ENCODE data around the gene RFT1.

Gene RFT1

GRCh38 chr3:53157974-53158580 lies 27.8 kb upstream of the RFT1 start:
- Histone ChIP-seq H2AFZ (ENCODE audit: low read depth, low read length, severe bottlenecking) (no peak overlapping the region), H3K27me3 (ENCODE audit: low read length) (no peaks in the 10 kb centered on the region), H3K9me3 (ENCODE audit: insufficient read depth, low read length) (no peaks in the 10 kb centered on the region), H3K9ac (ENCODE audit: low read length) (no peak overlapping the region), H3K27ac (ENCODE audit: low read depth, low read length) (no peak overlapping the region), H3K9me2 (replicated peaks; ENCODE audit: insufficient read depth, low read length) (no peaks in the 10 kb centered on the region), H3K4me3 (ENCODE audit: insufficient read depth, low read length, poor library complexity, severe bottlenecking) (no peak overlapping the region), H3K4me2 (ENCODE audit: low read depth, low read length, poor library complexity, severe bottlenecking) (no peak overlapping the region), H3K79me2 (ENCODE audit: insufficient read depth, low read length) (peaks cover 18% of the 10 kb centered on the region), H3F3A (ENCODE audit: insufficient read depth) (peaks cover 13% of the 10 kb centered on the region), H4K20me1 (ENCODE audit: low read depth, low read length) (no peaks in the 10 kb centered on the region), H3K36me3 (ENCODE audit: low read length) (no peaks in the 10 kb centered on the region)
- TF ChIP-seq EZH2phosphoT487 (conservative IDR thresholded peaks at IDR 0.05; ENCODE audit: low read length) (no peak), CTCF (IDR thresholded peaks at IDR 0.05; ENCODE audit: insufficient read depth, low read length, poor library complexity, severe bottlenecking) (no peak)

- TF ChIP-seq EZH2phosphoT487 (conservative IDR thresholded peaks at IDR 0.05; ENCODE audit: low read length) (no peak), CTCF (IDR thresholded peaks at IDR 0.05; ENCODE audit: insufficient read depth, low read length, poor library complexity, severe bottlenecking) (no peak)
- H3K27ac ChIP-seq (ENCODE audit: low read depth, low read length): no peak overlapping the region
- no peak overlapping the region for H3K4me2 ChIP-seq (ENCODE audit: low read depth, low read length, poor library complexity, severe bottlenecking)
- no peaks in the 10 kb centered on the region for H3K36me3 ChIP-seq (ENCODE audit: low read length)
- no peaks in the 10 kb centered on the region for H3K9me2 ChIP-seq (replicated peaks; ENCODE audit: insufficient read depth, low read length)
- peaks cover 2% of the 10 kb centered on the region; the same call in 1 of the 2 replicates for H3K79me2 ChIP-seq (ENCODE audit: insufficient read depth, low read length)
- no peaks in the 10 kb centered on the region for H4K20me1 ChIP-seq (ENCODE audit: low read depth, low read length)
- no peak overlapping the region for H3K9ac ChIP-seq (ENCODE audit: low read length)
- H3K27me3 ChIP-seq (ENCODE audit: low read length): no peaks in the 10 kb centered on the region
- no peak overlapping the region for H2AFZ ChIP-seq (ENCODE audit: low read depth, low read length, severe bottlenecking)
- H3K9me3 ChIP-seq (ENCODE audit: insufficient read depth, low read length): no peaks in the 10 kb centered on the region
- no peak overlapping the region for H3K4me3 ChIP-seq (ENCODE audit: insufficient read depth, low read length, poor library complexity, severe bottlenecking)
- 0 out of 2 replicates have a peak, but pooled peaks cover 4% of the 10 kb centered on the region for H3F3A ChIP-seq (ENCODE audit: insufficient read depth)
These were observed 26.2 kb upstream of the RFT1 start for GRCh38 chr3:53156368-53156834.

- H3K27me3 ChIP-seq (ENCODE audit: low read length): no peaks in the 10 kb centered on the region
- no peak overlapping the region for H3K27ac ChIP-seq (ENCODE audit: low read depth, low read length)
- no peaks in the 10 kb centered on the region for H3K9me2 ChIP-seq (replicated peaks; ENCODE audit: insufficient read depth, low read length)
- H3K36me3 ChIP-seq (ENCODE audit: low read length): no peaks in the 10 kb centered on the region
- no peaks in the 10 kb centered on the region for H3K9me3 ChIP-seq (ENCODE audit: insufficient read depth, low read length)
- no peak overlapping the region for H3K4me3 ChIP-seq (ENCODE audit: insufficient read depth, low read length, poor library complexity, severe bottlenecking)
- no peaks in the 10 kb centered on the region for H3K79me2 ChIP-seq (ENCODE audit: insufficient read depth, low read length)
- 0 out of 2 replicates have a peak, but pooled peaks cover 4% of the 10 kb centered on the region for H3F3A ChIP-seq (ENCODE audit: insufficient read depth)
- H2AFZ ChIP-seq (ENCODE audit: low read depth, low read length, severe bottlenecking): no peak overlapping the region
- H4K20me1 ChIP-seq (ENCODE audit: low read depth, low read length): no peaks in the 10 kb centered on the region
- no peak for TF ChIP-seq EZH2phosphoT487 (conservative IDR thresholded peaks at IDR 0.05; ENCODE audit: low read length)
- TF ChIP-seq CTCF (IDR thresholded peaks at IDR 0.05; ENCODE audit: insufficient read depth, low read length, poor library complexity, severe bottlenecking): no peak
- H3K9ac ChIP-seq (ENCODE audit: low read length): no peak overlapping the region
- H3K4me2 ChIP-seq (ENCODE audit: low read depth, low read length, poor library complexity, severe bottlenecking): no peak overlapping the region
These were observed 25.5 kb upstream of the RFT1 start for GRCh38 chr3:53155760-53156159.
